Activated naive CD8-positive, alpha-beta T cell treated with anti-CD3 and anti-CD28 coated beads for 36 hours (primary cell): ENCODE data around the gene DUSP15. TPM values are rescaled to one million over a fixed set of nuclear protein-coding genes. Genes with fewer than 3 reads are reported as not detected.
A peak's percentile ranks its signal among the peaks of the same experiment; 100 is the strongest.

Experiments
- DNase-seq: peaks from one replicate; pipeline ENCODE4 v3.0.0; 2021
- H3K27ac Mint-ChIP-seq: one replicate; pipeline ENCODE4 v1.8.0; 2022; ENCODE audit warnings: mild to moderate bottlenecking, moderate library complexity, mixed read lengths
- H3K27me3 Mint-ChIP-seq: one replicate; pipeline ENCODE4 v1.8.0; 2022; ENCODE audit warnings: mild to moderate bottlenecking, mixed read lengths
- H3K36me3 Mint-ChIP-seq: one replicate; pipeline ENCODE4 v1.8.0; 2021; ENCODE audit warnings: mild to moderate bottlenecking, mixed read lengths
- H3K4me1 Mint-ChIP-seq: one replicate; pipeline ENCODE4 v1.8.0; 2021; ENCODE audit warnings: mixed read lengths
- H3K4me3 Mint-ChIP-seq: one replicate; pipeline ENCODE4 v1.8.0; 2022; ENCODE audit warnings: mild to moderate bottlenecking, moderate library complexity, mixed read lengths
- H3K9me3 Mint-ChIP-seq: one replicate; pipeline ENCODE4 v1.8.0; 2022; ENCODE audit warnings: mixed read lengths
- total RNA-seq, 2 experiments: library from RNA; stranded (reverse); gene quantifications; one replicate each; pipeline ENCODE4 v1.2.3, GENCODE V29; 2021

The DUSP15 gene
- total RNA-seq, 2 experiments from 2014 or later, result not detected

- Mint-ChIP-seq H3K27ac (no peak overlapping the region), H3K27me3 (peaks cover 43% of the 10 kb centered on the region), H3K9me3 (no peaks in the 10 kb centered on the region), H3K4me3 (peak overlapping the region; percentile 71), H3K36me3 (no peaks in the 10 kb centered on the region), H3K4me1 (peaks cover 10% of the 10 kb centered on the region)
- DNase-seq, result no peak
Observed at GRCh38 chr20:31870726-31871617, 645 bp upstream of the DUSP15 start.

GRCh38 chr20:31869673-31869941 lies 720 bp downstream of the DUSP15 start:
- H3K27ac Mint-ChIP-seq, result no peak overlapping the region
- DNase-seq, result no peak
- peaks cover 43% of the 10 kb centered on the region for H3K27me3 Mint-ChIP-seq
- no peaks in the 10 kb centered on the region for H3K9me3 Mint-ChIP-seq
- H3K4me1 Mint-ChIP-seq, result peaks cover 10% of the 10 kb centered on the region
- H3K36me3 Mint-ChIP-seq, result no peaks in the 10 kb centered on the region
- peak overlapping the region; percentile 72 for H3K4me3 Mint-ChIP-seq

- Mint-ChIP-seq H3K4me1 (peaks cover 10% of the 10 kb centered on the region), H3K9me3 (no peaks in the 10 kb centered on the region), H3K27me3 (peaks cover 43% of the 10 kb centered on the region), H3K36me3 (no peaks in the 10 kb centered on the region), H3K4me3 (peak overlapping the region; percentile 38), H3K27ac (no peak overlapping the region)
- DNase-seq, result no peak
Observed at GRCh38 chr20:31868853-31869672, 1.3 kb downstream of the DUSP15 start.

- Mint-ChIP-seq H3K36me3 (no peaks in the 10 kb centered on the region), H3K27ac (no peak overlapping the region), H3K4me1 (peaks cover 9% of the 10 kb centered on the region), H3K27me3 (peaks cover 29% of the 10 kb centered on the region), H3K4me3 (no peak overlapping the region), H3K9me3 (no peaks in the 10 kb centered on the region)
- DNase-seq, result no peak
Observed at GRCh38 chr20:31866221-31866620, 4.1 kb downstream of the DUSP15 start.

- peaks cover 3% of the 10 kb centered on the region for H3K4me1 Mint-ChIP-seq
- no peaks in the 10 kb centered on the region for H3K9me3 Mint-ChIP-seq
- DNase-seq, result no peak
- H3K27ac Mint-ChIP-seq, result no peak overlapping the region
- no peak overlapping the region for H3K4me3 Mint-ChIP-seq
- H3K36me3 Mint-ChIP-seq, result no peaks in the 10 kb centered on the region
- peaks cover 29% of the 10 kb centered on the region for H3K27me3 Mint-ChIP-seq
Observed at GRCh38 chr20:31864521-31865400, 5.6 kb downstream of the DUSP15 start.

GRCh38 chr20:31863296-31864085 lies 6.8 kb downstream of the DUSP15 start:
- Mint-ChIP-seq H3K27me3 (peaks cover 29% of the 10 kb centered on the region), H3K4me3 (no peak overlapping the region), H3K27ac (no peak overlapping the region), H3K36me3 (no peaks in the 10 kb centered on the region), H3K9me3 (no peaks in the 10 kb centered on the region), H3K4me1 (peaks cover 3% of the 10 kb centered on the region)
- no peak for DNase-seq

- Mint-ChIP-seq H3K27me3 (peaks cover 31% of the 10 kb centered on the region), H3K4me1 (peaks cover 3% of the 10 kb centered on the region), H3K9me3 (no peaks in the 10 kb centered on the region), H3K4me3 (no peak overlapping the region), H3K27ac (no peak overlapping the region), H3K36me3 (no peaks in the 10 kb centered on the region)
- DNase-seq, result no peak
Observed at GRCh38 chr20:31862506-31862905, 7.8 kb downstream of the DUSP15 start.

- H3K9me3 Mint-ChIP-seq, result no peaks in the 10 kb centered on the region
- no peaks in the 10 kb centered on the region for H3K36me3 Mint-ChIP-seq
- peaks cover 3% of the 10 kb centered on the region for H3K4me1 Mint-ChIP-seq
- no peak overlapping the region for H3K27ac Mint-ChIP-seq
- DNase-seq, result no peak
- H3K27me3 Mint-ChIP-seq, result peaks cover 31% of the 10 kb centered on the region
- H3K4me3 Mint-ChIP-seq, result no peak overlapping the region
Observed at GRCh38 chr20:31862157-31862470, 8.2 kb downstream of the DUSP15 start.

GRCh38 chr20:31861385-31862156 lies 8.8 kb downstream of the DUSP15 start:
- Mint-ChIP-seq H3K4me1 (peaks cover 3% of the 10 kb centered on the region), H3K27ac (no peak overlapping the region)

GRCh38 chr20:31861135-31861384 lies 9.3 kb downstream of the DUSP15 start:
- no peaks in the 10 kb centered on the region for H3K36me3 Mint-ChIP-seq

More at GRCh38 chr20:31861385-31862156, 8.8 kb downstream of the DUSP15 start:
- DNase-seq, result peak; percentile 82
- Mint-ChIP-seq H3K36me3 (no peaks in the 10 kb centered on the region), H3K27me3 (peaks cover 31% of the 10 kb centered on the region), H3K4me3 (peak overlapping the region; percentile 18), H3K9me3 (no peaks in the 10 kb centered on the region)

GRCh38 chr20:31860390-31861134 lies 9.8 kb downstream of the DUSP15 start:
- Mint-ChIP-seq H3K36me3 (no peaks in the 10 kb centered on the region), H3K4me3 (peak overlapping the region; percentile 4), H3K9me3 (no peaks in the 10 kb centered on the region), H3K27me3 (peaks cover 31% of the 10 kb centered on the region), H3K27ac (no peak overlapping the region), H3K4me1 (peaks cover 3% of the 10 kb centered on the region)
- no peak for DNase-seq

More at GRCh38 chr20:31861135-31861384, 9.3 kb downstream of the DUSP15 start:
- Mint-ChIP-seq H3K9me3 (no peaks in the 10 kb centered on the region), H3K27ac (no peak overlapping the region), H3K4me1 (peaks cover 3% of the 10 kb centered on the region), H3K27me3 (peaks cover 31% of the 10 kb centered on the region), H3K4me3 (no peak overlapping the region)
- DNase-seq, result no peak

- H3K9me3 Mint-ChIP-seq, result no peaks in the 10 kb centered on the region
- H3K36me3 Mint-ChIP-seq, result no peaks in the 10 kb centered on the region
- no peak overlapping the region for H3K27ac Mint-ChIP-seq
- no peak overlapping the region for H3K4me3 Mint-ChIP-seq
- DNase-seq, result no peak
- H3K27me3 Mint-ChIP-seq, result peaks cover 31% of the 10 kb centered on the region
- H3K4me1 Mint-ChIP-seq, result peaks cover 3% of the 10 kb centered on the region
Observed at GRCh38 chr20:31859998-31860380, 10.3 kb downstream of the DUSP15 start.

- Mint-ChIP-seq H3K4me3 (no peak overlapping the region), H3K36me3 (no peaks in the 10 kb centered on the region), H3K4me1 (peaks cover 3% of the 10 kb centered on the region), H3K27ac (no peak overlapping the region), H3K27me3 (peaks cover 31% of the 10 kb centered on the region), H3K9me3 (no peaks in the 10 kb centered on the region)
- DNase-seq, result no peak
Observed at GRCh38 chr20:31859266-31859997, 10.9 kb downstream of the DUSP15 start.
